Measurements from ENCODE around the gene FRYL.
"Not testable (repeated sequence)": the region's sequence is repeated elsewhere in the genome, so short reads cannot be mapped to it uniquely, and the experiment has no call there.

FRYL gene

GRCh38 chr4:48483006-48483776, 296.9 kb downstream of the FRYL start, which contains the start of gene SLC10A4:
Gene SLC10A4 (plus strand): TSS chr4:48483343. CDS start chr4:48483562, 219 bp downstream.
- no peak for FAIRE-seq

GRCh38 chr4:48481581-48481980, 298.5 kb downstream of the FRYL start:
- FAIRE-seq = no peak

- FAIRE-seq = no peak
These were observed 301.8 kb downstream of the FRYL start for GRCh38 chr4:48478273-48478672.

- FAIRE-seq = no peak
These were observed 304.3 kb downstream of the FRYL start for GRCh38 chr4:48475770-48476169.

GRCh38 chr4:48472794-48473193, 307.3 kb downstream of the FRYL start:
- no peak for FAIRE-seq

GRCh38 chr4:48470570-48470969, 309.5 kb downstream of the FRYL start:
- FAIRE-seq = no peak

GRCh38 chr4:48470137-48470536, 309.9 kb downstream of the FRYL start:
- no peak for FAIRE-seq

GRCh38 chr4:48467891-48468290, 312.2 kb downstream of the FRYL start:
- no peak for FAIRE-seq

GRCh38 chr4:48467442-48467841, 312.6 kb downstream of the FRYL start:
- no peak for FAIRE-seq

- peak; percentile 78 for FAIRE-seq
These were observed 317.7 kb downstream of the FRYL start for GRCh38 chr4:48462363-48462762.

GRCh38 chr4:48461000-48461399, 319.1 kb downstream of the FRYL start:
- no peak for FAIRE-seq

- no peak for FAIRE-seq
These were observed 325.5 kb downstream of the FRYL start for GRCh38 chr4:48454591-48454990.

- FAIRE-seq = not testable (repeated sequence)
These were observed 328.4 kb downstream of the FRYL start for GRCh38 chr4:48451656-48452055.

GRCh38 chr4:48450740-48451139, 329.3 kb downstream of the FRYL start:
- no peak for FAIRE-seq

GRCh38 chr4:48449151-48449550, 330.9 kb downstream of the FRYL start:
- FAIRE-seq = no peak
